Nucleus accumbens (tissue), 56 donors: ENCODE measurements around the gene CCNB3.

Experiments
- DNase-seq, 56 donors: peaks; one replicate each; lab custom pipeline; 2025; lab: John Stamatoyannopoulos, UW

The CCNB3 gene, protein sequence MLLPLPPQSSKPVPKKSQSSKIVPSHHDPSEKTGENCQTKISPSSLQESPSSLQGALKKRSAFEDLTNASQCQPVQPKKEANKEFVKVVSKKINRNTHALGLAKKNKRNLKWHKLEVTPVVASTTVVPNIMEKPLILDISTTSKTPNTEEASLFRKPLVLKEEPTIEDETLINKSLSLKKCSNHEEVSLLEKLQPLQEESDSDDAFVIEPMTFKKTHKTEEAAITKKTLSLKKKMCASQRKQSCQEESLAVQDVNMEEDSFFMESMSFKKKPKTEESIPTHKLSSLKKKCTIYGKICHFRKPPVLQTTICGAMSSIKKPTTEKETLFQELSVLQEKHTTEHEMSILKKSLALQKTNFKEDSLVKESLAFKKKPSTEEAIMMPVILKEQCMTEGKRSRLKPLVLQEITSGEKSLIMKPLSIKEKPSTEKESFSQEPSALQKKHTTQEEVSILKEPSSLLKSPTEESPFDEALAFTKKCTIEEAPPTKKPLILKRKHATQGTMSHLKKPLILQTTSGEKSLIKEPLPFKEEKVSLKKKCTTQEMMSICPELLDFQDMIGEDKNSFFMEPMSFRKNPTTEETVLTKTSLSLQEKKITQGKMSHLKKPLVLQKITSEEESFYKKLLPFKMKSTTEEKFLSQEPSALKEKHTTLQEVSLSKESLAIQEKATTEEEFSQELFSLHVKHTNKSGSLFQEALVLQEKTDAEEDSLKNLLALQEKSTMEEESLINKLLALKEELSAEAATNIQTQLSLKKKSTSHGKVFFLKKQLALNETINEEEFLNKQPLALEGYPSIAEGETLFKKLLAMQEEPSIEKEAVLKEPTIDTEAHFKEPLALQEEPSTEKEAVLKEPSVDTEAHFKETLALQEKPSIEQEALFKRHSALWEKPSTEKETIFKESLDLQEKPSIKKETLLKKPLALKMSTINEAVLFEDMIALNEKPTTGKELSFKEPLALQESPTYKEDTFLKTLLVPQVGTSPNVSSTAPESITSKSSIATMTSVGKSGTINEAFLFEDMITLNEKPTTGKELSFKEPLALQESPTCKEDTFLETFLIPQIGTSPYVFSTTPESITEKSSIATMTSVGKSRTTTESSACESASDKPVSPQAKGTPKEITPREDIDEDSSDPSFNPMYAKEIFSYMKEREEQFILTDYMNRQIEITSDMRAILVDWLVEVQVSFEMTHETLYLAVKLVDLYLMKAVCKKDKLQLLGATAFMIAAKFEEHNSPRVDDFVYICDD (N-terminal part only)

GRCh38 chrX:50204364-50204899, at the start of gene CCNB3:
CCNB3 (plus strand) TSS chrX:50204765; CDS start chrX:50285164, 80,399 bp downstream.
- peak in 51 of 56 donors; percentile 3 to 76 (median 46) for DNase-seq

DNA sequence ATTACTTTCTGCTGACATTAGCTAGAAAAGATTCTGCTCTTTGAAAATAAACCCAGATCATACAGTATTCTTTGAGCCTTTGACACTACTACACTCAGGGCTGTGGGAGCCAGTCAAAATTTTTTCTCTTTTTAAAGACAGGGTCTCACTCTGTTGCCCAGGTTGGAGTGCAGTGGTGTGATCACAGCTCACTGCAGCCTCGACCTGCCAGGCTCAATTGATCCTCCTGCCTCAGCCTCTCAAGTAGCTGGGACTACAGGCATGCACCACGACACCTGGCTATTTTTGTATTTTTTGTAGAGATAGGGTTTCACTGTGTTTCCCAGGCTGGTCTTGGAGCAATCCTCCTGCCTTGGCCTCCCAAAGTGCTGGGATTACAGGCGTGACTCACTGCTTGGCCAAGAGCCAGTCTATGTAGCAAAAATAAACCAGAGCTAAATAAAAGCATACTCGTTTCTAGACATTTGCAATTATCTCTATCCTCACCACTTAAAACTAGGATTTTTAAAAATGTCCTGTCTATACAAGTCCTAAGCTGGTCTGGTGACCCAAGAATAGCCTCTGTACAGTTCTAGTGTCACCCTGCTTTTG, 46.9 kb upstream of the CCNB3 start:
- no peak for DNase-seq

- no peak for DNase-seq
Observed at GRCh38 chrX:50158593-50158992, 46.0 kb upstream of the CCNB3 start.

DNA sequence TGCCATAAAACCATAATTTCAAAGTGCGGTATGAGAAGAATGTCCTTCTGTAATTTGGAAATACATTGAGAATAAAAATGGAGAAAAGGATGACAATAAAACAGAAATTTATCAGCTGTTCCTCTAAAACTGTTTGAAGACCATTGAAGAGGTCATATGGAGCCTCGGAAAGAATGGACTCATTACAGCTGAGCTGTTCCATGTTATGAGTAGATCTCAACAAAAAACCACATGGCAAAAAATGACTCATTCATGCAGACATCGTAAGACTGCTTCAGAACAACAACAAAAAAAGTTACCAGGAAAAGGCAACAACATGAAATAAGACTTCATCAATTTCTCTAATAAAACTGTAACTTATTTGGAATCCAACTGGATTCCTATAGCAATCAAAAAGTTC, 43.4 kb upstream of the CCNB3 start:
- DNase-seq: no peak

DNA sequence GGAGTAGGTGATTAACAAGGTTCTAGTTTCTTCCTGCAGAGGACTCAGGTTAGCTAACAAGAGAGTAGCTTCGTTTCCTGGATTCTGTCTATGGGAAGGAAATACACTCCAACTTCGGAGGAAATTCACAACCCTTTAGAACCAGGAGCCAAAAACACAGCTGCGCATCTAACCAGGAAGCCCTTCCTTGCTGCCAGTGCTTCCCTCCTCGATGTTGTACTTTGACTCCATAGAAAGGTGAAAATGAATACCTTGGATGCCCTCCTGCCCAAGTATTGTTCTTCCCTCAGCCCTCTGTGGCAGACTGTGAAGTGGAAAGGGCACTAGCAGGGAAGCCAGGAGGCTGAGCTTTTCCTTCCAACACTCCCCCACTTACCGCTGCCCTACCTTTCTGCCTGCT, 38.8 kb upstream of the CCNB3 start:
- DNase-seq: no peak

DNA sequence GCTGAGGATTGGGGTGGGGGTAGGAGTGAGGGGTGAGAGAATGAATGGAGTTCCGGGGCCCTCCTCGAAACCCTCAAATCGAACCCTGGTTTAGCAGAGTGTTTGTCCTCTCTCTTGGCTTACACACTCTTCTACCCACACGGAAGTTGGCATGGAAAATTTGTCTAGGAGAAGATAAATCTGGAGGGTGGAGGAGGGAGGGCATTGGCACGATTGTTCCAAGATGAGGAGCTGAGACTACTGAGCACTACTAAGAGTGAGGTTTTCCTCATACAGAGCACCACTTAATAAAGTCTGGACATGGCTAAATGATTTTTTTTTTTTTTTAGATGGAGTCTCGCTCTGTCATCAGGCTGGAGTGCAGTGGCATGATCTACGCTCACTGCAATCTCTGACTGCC, 37.2 kb upstream of the CCNB3 start:
- DNase-seq: no peak

GRCh38 chrX:50168241-50168687, 36.3 kb upstream of the CCNB3 start:
- no peak for DNase-seq

DNA sequence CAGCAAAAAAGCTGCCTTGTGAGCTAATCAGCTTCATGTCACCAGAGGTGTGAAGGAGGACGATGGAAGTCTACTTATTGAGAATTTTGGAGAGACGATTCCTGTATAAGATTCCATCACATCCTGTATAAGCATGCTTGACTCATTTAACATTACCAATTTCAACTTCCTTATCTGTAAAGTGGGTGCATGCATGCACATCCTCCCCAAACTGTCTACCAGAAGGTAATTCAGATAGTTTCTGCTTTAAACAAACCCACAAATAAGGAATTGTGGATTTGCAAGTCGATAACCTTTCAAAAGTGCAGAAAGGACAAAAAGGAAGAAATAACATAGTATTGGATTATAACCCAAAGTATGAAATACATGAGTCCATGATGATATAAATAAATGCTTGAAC, 34.8 kb upstream of the CCNB3 start:
- DNase-seq: no peak

DNA sequence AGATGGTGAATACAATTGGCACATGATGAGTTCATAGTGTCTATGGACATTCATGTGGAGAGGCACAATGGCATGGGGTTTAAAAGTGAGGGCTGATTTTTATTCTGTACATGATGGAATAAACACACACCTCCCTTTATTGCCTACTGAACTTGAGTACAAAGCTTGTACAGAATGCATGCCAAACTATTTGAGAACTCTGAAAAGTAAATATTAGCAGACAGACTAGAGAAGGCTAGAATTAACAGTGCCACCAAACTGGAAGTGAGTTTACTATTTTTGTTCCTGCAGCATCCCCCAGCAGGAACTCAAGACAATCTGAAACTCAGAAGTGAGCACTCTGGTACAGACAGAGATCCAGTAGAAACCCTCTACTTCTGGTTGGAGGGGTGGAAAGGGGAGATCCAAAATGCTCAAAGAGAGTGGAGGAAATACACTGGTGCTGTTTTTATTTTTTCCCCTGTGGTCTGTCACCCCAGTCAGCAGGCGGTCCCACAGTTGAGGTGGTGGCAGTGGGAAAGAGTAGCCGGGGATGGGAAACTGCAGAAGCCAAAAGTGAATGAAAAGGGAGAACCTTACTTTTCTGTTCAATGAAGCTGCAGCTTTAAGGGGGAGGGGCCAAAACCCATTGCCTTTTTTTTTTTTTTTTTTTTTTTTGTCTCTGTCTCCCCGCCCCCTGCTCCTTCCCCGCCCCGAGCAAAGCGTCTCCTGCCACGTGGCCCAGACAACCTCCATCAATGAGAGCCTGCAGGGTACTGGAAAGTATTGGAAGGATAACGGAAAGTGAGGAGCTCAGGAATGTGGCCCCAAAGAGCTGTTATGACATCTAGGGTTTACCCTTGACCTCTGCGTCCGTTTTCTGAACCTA, 24.3 kb upstream of the CCNB3 start:
- DNase-seq: no peak

DNA sequence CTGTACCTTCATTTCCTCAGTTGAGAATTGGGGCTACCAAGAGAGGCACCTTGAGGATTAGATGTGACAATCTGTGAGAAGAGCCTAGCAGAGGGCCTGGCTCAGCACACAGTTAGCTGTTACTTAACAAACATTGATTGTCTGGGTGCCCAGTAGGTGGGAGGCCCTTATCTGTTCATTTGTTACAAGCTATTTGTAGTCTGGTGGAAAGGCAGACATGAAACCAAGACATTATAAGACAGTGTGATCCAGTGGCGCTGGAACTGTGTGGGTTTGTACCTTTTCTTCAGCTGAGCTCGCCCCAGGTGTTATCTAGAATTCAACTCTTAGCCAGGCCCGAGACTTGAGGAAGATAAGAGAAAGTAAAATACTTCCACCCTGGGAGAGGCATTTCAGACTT, 20.7 kb upstream of the CCNB3 start:
- DNase-seq: no peak

DNA sequence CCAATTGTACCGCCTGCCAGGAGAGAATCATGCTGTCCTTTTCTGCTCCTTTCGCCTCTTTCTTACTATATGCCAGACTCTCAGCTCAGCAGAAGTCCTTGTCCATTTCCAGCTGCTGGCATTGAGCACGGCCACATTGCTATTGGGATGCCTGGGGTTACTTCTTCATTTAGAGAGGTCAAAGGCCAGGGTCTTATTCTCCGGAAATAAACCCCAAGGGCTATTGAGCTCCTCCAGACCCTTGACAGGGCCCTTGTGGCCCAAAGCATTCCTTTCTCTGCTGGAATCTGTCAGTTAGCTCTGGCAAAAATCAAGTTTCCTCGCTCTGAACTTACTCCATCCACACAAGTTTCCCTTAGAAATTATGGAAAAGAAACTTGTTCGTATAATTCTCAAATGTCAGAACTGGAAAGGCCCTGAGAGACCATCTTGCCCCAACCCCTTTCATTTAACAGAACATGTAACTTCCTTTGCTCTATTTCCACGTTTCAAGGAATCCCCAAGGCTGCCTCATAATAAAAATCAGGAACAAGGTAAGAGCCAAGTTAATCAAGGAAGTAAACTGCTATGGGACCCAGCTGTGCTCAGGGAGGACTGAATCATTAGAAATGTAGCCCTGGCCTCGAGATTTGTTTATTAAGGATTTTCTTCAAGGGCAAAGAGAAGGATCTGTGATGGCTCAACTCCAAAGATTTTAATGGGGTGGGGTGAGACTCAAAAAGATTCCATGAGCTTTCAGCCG, 15.5 kb upstream of the CCNB3 start:
- no peak for DNase-seq

DNA sequence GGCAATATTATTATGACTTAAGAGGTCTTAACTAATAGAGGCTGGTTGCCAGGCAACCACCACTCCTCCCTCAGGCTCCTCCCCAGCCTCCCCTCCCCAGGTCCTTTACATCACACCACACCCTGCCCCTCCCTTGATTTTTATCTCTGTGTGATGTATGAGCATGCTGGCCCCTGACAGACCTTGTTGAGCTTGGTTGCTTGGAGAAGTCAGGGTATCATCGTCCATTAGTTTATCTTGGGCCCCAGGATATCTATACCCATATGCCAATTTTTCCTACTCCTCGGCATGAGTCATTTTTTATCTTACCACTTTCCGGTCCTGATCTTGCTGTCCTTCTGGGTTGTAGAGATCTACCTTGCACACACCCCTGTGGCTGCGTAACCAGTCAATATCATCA, 6.2 kb upstream of the CCNB3 start:
- no peak for DNase-seq

GRCh38 chrX:50200907-50201306, 3.7 kb upstream of the CCNB3 start, which contains the start of gene AKAP4:
AKAP4 (minus strand) TSS chrX:50201007; CDS start chrX:50200889, 118 bp downstream.
- no peak for DNase-seq

DNA sequence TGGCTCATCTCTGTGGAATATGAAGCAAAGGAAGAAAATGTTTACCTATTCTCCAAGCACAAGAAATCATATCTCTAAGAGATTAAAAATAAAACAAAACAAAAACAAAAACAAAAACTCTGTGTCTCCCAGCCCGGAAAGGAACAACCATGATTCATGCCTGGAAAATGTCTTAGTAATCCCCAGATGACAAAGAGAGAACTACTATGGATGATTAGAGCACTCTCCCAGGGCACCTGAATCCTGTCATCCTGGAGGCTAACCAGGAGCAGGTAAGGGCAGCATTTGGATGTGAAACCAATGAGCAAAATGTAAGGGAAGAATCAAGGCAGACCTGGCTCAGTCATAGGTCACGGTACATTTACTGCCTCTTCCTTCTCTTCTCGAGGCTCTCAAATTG, 2.0 kb upstream of the CCNB3 start:
- no peak for DNase-seq

DNA sequence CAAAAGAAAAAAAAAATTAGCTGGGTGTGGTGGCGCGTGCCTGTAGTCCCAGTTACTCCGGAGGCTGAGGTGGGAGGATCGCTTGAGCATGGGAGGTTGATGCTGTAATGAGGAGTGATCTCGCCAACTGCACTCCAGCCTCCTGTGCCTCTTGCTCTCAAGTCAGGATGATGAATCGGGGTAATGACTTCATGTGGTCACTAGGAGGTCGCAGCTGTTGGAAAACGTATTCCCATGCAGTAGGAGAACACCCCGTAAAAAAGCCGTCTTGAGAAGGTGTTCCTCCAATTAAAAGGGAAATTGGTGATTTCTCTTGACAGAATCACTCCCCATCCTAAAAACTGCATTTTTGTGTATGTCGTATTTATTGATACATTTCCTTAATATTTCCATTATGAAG, 2.2 kb downstream of the CCNB3 start:
- DNase-seq: no peak

- DNase-seq: no peak
Observed at GRCh38 chrX:50211510-50211909, 6.9 kb downstream of the CCNB3 start.

DNA sequence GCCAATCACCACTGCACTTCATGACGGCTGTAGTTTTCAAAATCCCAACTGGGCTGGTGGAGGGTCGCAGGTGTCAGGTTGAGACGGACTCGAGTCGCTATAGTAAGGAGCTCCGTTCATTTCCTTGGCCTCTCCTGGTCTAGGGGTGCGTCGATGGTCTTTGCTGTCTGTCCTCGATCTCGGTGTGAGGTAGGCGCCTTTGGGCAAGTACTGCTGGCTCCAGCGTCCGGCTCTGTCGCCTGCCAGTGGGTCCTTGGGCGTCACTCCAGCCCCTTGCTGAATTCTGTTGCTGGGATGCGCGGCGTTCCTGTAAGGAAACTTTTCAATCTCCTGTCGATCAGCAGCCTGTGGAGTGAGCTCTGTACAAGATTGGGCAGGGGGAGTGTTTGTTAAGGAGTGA, 76.7 kb downstream of the CCNB3 start:
- no peak for DNase-seq

DNA sequence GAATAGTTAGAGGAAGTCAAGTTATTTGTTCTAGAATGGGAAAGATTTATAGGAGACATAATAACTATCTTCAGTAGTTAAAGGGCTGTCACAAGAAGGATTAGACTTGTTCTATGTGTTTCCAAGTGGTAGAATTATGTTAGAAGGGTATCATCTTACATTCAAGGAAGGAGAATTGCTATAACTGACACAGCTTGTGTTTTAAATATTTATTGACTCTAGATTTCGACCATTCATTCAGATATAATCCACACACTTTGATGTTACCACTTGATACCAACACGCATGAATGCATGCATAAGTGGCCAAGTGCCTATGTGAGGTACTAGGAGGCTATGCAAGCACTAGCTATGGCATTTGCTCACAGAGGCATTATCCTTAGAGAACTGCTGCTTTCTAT, 122.7 kb downstream of the CCNB3 start:
- no peak for DNase-seq
